CD4-positive, CD25-positive, alpha-beta regulatory T cell (primary cell): Measurements from ENCODE around the gene ATP2A3. TPM values are rescaled to one million over a fixed set of nuclear protein-coding genes. Genes with fewer than 3 reads are reported as not detected.

Source experiments
- ATAC-seq, 2 donors: fragments of 150-1000 bp; cut with Tn5 transposase; one replicate each; pipeline ENCODE4 v1.10.0; 2021; ENCODE audit warnings: low read depth in 2 of 2, moderate number of reproducible peaks in 2 of 2, moderate library complexity in 1 of 2
- DNase-seq, 3 donors: peaks; one replicate each; pipeline versions ENCODE4 v3.0.0 to v3.0.0-alpha.2; 2012 to 2022; ENCODE audit warnings: mixed read lengths in 1 of 3
- H3K27ac ChIP-seq: one replicate; pipeline ENCODE4 v1.7.0; 2013; ENCODE audit warnings: mild to moderate bottlenecking, low read length; ENCODE audit not compliant: insufficient read depth, poor library complexity, severe bottlenecking
- H3K27me3 ChIP-seq: one replicate; pipeline ENCODE4 v1.7.0; 2013; ENCODE audit warnings: low read length; ENCODE audit not compliant: control insufficient read depth, insufficient read depth
- H3K36me3 ChIP-seq: one replicate; pipeline ENCODE4 v1.7.0; 2013; ENCODE audit warnings: mild to moderate bottlenecking, low read length, moderate library complexity; ENCODE audit not compliant: control insufficient read depth, insufficient read depth
- H3K4me1 ChIP-seq: 2 replicates; pipeline ENCODE4 v1.7.0; 2013; ENCODE audit warnings: mild to moderate bottlenecking, low read length; ENCODE audit not compliant: insufficient read depth, control insufficient read depth, poor library complexity, severe bottlenecking
- H3K4me3 ChIP-seq: one replicate; pipeline ENCODE4 v1.7.0; 2013; ENCODE audit warnings: low read depth, mild to moderate bottlenecking, low read length, moderate library complexity
- H3K9me3 ChIP-seq, 2 experiments: 1 replicate in 1 of 2; 2 replicates in 1 of 2; pipeline ENCODE4 v1.7.0; 2013; ENCODE audit warnings: low read length in 2 of 2, mild to moderate bottlenecking in 1 of 2, moderate library complexity in 1 of 2; ENCODE audit not compliant: control insufficient read depth in 2 of 2
- H3K27ac Mint-ChIP-seq, 3 donors: one replicate each; pipeline ENCODE4 v1.8.0; 2020 to 2022; ENCODE audit warnings: mild to moderate bottlenecking in 3 of 3, mixed read lengths in 3 of 3, moderate library complexity in 2 of 3
- H3K27me3 Mint-ChIP-seq: one replicate; pipeline ENCODE4 v1.8.0; 2022; ENCODE audit warnings: mild to moderate bottlenecking, mixed read lengths
- H3K36me3 Mint-ChIP-seq: one replicate; pipeline ENCODE4 v1.8.0; 2020; ENCODE audit warnings: mixed read lengths
- H3K4me1 Mint-ChIP-seq, 4 donors: one replicate each; pipeline ENCODE4 v1.8.0; 2020 to 2022; ENCODE audit warnings: mixed read lengths in 4 of 4, mild to moderate bottlenecking in 1 of 4
- H3K4me3 Mint-ChIP-seq, 4 donors: one replicate each; pipeline ENCODE4 v1.8.0; 2020 to 2022; ENCODE audit warnings: mild to moderate bottlenecking in 4 of 4, mixed read lengths in 4 of 4, moderate library complexity in 3 of 4
- H3K9me3 Mint-ChIP-seq, 7 donors: one replicate each; pipeline ENCODE4 v1.8.0; 2020 to 2022; ENCODE audit warnings: mixed read lengths in 7 of 7, mild to moderate bottlenecking in 3 of 7, moderate library complexity in 2 of 7
- polyA plus RNA-seq, 4 donors: library from polyadenylated mRNA; unstranded; fragments of 300-500 nt; fragmentation: Illumina TruSeq; gene quantifications; one replicate each; pipeline ENCODE4 v1.2.3, GENCODE V29; 2021
- total RNA-seq: library from RNA; stranded (reverse); gene quantifications from one replicate; pipeline ENCODE4 v1.2.3, GENCODE V29; 2022

The ATP2A3 gene
- total and polyA plus RNA-seq, 5 donors from 2014 or later = 33.5 to 306 (median 43.8) TPM

DNA sequence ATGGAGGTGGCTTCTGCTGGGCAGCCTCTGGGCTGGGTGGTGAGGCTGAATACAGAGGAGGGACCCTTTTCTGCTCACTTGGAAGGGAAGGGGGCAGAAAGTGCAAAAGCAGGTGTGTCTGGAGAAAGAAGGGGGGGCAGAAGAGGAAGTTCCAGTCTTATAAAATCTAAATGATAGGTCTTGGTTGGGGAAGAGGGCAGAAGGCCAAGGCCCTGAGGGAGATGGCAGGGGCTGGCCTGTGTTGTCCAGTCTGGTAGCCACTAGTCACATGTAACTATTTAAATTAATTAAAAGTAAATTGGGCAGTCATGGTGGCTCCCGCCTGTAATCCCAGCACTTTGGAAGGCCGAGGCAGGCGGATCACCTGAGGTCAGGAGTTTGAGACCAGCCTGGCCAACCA is 68.9 kb downstream of the ATP2A3 start:
- ATAC-seq (no peak), DNase-seq (no peak)
- Histone ChIP-seq H3K36me3 (no peaks in the 10 kb centered on the region), H3K27ac (no peak overlapping the region), H3K4me1 (peaks cover 21% of the 10 kb centered on the region), H3K27me3 (no peaks in the 10 kb centered on the region), H3K9me3 (no peaks in the 10 kb centered on the region), H3K4me3 (no peak overlapping the region)
- no peaks in the 10 kb centered on the region for H3K36me3 Mint-ChIP-seq
- H3K4me3 Mint-ChIP-seq = peak overlapping the region in 2 of 4 donors; percentile 83 to 91
- no peaks in the 10 kb centered on the region for H3K27me3 Mint-ChIP-seq
- H3K27ac Mint-ChIP-seq = no peak overlapping the region
- H3K9me3 Mint-ChIP-seq = no peaks in the 10 kb centered on the region
- H3K4me1 Mint-ChIP-seq = peaks cover 0 to 28% (median 19%) of the 10 kb centered on the region in 4 donors

DNA sequence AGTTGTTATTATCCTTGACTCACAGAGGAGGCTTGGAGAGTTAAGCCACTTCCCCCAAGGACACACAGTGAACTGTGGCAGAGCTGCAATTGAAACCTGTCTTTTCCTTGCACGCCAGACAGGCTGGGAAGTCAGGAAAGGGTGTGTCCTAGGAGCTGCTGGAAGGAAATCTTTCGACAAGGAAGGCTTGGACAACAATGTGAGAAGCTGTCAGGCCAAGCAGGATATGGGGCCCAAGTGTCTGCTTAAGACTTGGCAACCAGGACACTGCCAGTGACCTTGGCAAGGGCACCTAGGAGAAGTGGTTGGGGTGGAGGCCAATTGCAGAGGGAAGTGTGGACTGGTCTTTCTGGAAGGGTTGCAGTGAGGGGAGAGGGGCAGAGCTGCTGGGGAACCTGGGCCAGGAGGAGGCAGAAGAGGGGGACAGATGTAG is 69.3 kb downstream of the ATP2A3 start:
- ATAC-seq = no peak
- H3K36me3 ChIP-seq = no peaks in the 10 kb centered on the region
- no peaks in the 10 kb centered on the region for H3K9me3 Mint-ChIP-seq
- peaks cover 21% of the 10 kb centered on the region for H3K4me1 ChIP-seq
- H3K4me3 Mint-ChIP-seq = peak overlapping the region in 3 of 4 donors; percentile 28 to 91 (median 83)
- no peak overlapping the region for H3K27ac Mint-ChIP-seq
- no peaks in the 10 kb centered on the region for H3K9me3 ChIP-seq
- peaks cover 0 to 28% (median 19%) of the 10 kb centered on the region in 4 donors for H3K4me1 Mint-ChIP-seq
- DNase-seq = no peak
- H3K4me3 ChIP-seq = no peak overlapping the region
- H3K27me3 Mint-ChIP-seq = no peaks in the 10 kb centered on the region
- no peaks in the 10 kb centered on the region for H3K27me3 ChIP-seq
- no peak overlapping the region for H3K27ac ChIP-seq
- H3K36me3 Mint-ChIP-seq = no peaks in the 10 kb centered on the region

DNA sequence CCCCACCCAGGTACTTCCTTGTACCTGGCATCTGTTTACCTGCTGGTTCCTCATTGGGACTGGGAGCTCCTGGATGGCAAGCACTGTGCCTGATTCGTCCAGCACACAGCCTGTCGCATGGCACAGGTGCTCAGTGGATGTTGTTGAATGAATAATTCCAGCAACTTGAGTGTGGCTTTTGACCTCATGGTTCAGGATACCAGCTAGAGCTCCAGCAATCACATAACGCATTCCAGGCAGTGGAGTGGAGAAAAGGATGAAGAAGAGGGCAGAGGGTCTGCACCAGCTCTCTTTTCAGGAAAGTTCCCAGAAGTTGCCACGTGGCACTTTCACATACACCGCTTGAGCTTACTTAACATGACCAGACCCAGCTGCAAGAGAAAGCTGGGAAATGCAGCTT is 70.0 kb downstream of the ATP2A3 start:
- Histone ChIP-seq H3K27ac (no peak overlapping the region), H3K4me1 (peaks cover 21% of the 10 kb centered on the region), H3K27me3 (no peaks in the 10 kb centered on the region), H3K36me3 (no peaks in the 10 kb centered on the region), H3K4me3 (no peak overlapping the region), H3K9me3 (no peaks in the 10 kb centered on the region)
- Mint-ChIP-seq H3K27me3 (no peaks in the 10 kb centered on the region), H3K9me3 (no peaks in the 10 kb centered on the region), H3K36me3 (no peaks in the 10 kb centered on the region), H3K27ac (peak overlapping the region; percentile 75 to 93 (median 86)), H3K4me3 (peak overlapping the region; percentile 8 to 91 (median 85)), H3K4me1 (peaks cover 0 to 28% (median 19%) of the 10 kb centered on the region in 4 donors)
- DNase-seq (no peak), ATAC-seq (no peak)

DNA sequence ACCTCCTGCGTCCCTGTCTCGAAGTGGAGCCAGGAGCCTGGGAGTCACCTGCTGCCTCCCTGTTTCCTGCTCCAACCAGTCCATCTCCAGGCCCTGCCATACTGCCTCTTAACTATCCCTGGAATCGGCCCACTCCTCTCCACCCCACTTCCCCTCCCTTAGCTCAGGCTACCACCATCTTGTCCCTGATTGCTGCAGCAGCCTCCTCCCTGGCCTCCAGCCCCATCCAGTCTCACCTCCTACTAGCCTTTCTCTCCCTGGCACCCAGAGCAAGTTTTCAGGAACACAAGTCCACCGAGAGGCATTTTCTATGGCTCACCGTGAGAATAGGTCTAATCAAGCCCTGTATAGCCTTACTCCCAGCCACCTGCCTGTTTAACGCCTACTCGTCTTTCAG is 70.5 kb downstream of the ATP2A3 start:
- Histone ChIP-seq H3K27me3 (no peaks in the 10 kb centered on the region), H3K4me1 (peaks cover 21% of the 10 kb centered on the region), H3K4me3 (peak overlapping the region; percentile 41), H3K9me3 (no peaks in the 10 kb centered on the region), H3K36me3 (no peaks in the 10 kb centered on the region), H3K27ac (peak overlapping the region; percentile 70)
- no peaks in the 10 kb centered on the region for H3K27me3 Mint-ChIP-seq
- peak overlapping the region; percentile 75 to 93 (median 86) for H3K27ac Mint-ChIP-seq
- H3K36me3 Mint-ChIP-seq = no peaks in the 10 kb centered on the region
- DNase-seq (no peak), ATAC-seq (no peak)
- H3K9me3 Mint-ChIP-seq = no peaks in the 10 kb centered on the region
- H3K4me3 Mint-ChIP-seq = peak overlapping the region; percentile 51 to 91 (median 85)
- H3K4me1 Mint-ChIP-seq = peaks cover 0 to 30% (median 19%) of the 10 kb centered on the region in 4 donors

DNA sequence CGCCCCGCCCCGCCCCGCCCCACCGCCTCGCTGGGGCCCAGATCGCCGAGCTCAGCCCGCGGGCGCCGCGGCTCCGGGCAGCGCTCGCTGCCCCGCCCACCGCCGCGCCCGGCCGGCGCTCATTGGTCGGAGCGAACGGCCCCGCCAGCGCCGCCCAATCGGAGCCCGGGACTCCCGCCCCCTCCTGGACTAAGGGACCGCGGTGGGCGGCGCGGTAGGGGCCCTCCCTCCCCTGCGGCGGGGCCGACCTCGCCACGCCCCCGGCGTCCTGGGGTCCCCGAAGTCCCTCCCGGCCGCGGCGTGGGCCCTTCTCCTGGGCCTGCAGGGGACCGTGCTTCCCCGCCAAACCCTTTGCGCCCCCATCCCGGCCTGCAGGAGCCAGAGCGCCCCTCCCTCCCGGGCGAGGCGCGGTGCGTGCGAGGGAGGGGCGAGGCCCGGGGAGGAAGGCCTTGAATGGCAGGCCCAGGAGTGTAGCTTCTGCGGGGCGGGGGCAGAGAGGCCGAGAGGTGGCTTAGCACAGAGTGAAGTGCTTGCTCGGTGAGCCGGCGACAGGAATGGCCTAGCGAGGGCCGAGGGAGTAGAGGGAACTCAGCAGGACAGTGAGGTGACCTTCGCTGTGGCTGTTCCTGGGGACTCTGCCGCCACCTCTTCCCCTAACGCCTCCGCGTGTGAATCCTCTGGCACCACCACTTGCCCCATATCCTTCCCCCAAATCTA is 71.1 kb downstream of the ATP2A3 start, which contains the start of gene CAMKK1:
CAMKK1 (minus strand) TSS at position 51 of the 717 bp plus-strand sequence. CDS start 7,366 bp downstream, outside the sequence.
- H3K36me3 Mint-ChIP-seq = no peaks in the 10 kb centered on the region
- H3K9me3 Mint-ChIP-seq = no peaks in the 10 kb centered on the region
- ATAC-seq = peak; percentile 83 to 84
- peaks cover 0 to 30% (median 19%) of the 10 kb centered on the region in 4 donors for H3K4me1 Mint-ChIP-seq
- peak within 1 kb of the TSS; percentile 70 for H3K27ac ChIP-seq
- no peaks in the 10 kb centered on the region for H3K27me3 ChIP-seq
- peak within 1 kb of the TSS; percentile 41 for H3K4me3 ChIP-seq
- H3K27me3 Mint-ChIP-seq = no peaks in the 10 kb centered on the region
- no peaks in the 10 kb centered on the region for H3K36me3 ChIP-seq
- peak; percentile 84 to 91 (median 88) for DNase-seq
- no peaks in the 10 kb centered on the region for H3K9me3 ChIP-seq
- peak within 1 kb of the TSS; percentile 84 to 91 (median 90) for H3K4me3 Mint-ChIP-seq
- H3K27ac Mint-ChIP-seq = peak within 1 kb of the TSS; percentile 86 to 93 (median 90)
- H3K4me1 ChIP-seq = peaks cover 23% of the 10 kb centered on the region

DNA sequence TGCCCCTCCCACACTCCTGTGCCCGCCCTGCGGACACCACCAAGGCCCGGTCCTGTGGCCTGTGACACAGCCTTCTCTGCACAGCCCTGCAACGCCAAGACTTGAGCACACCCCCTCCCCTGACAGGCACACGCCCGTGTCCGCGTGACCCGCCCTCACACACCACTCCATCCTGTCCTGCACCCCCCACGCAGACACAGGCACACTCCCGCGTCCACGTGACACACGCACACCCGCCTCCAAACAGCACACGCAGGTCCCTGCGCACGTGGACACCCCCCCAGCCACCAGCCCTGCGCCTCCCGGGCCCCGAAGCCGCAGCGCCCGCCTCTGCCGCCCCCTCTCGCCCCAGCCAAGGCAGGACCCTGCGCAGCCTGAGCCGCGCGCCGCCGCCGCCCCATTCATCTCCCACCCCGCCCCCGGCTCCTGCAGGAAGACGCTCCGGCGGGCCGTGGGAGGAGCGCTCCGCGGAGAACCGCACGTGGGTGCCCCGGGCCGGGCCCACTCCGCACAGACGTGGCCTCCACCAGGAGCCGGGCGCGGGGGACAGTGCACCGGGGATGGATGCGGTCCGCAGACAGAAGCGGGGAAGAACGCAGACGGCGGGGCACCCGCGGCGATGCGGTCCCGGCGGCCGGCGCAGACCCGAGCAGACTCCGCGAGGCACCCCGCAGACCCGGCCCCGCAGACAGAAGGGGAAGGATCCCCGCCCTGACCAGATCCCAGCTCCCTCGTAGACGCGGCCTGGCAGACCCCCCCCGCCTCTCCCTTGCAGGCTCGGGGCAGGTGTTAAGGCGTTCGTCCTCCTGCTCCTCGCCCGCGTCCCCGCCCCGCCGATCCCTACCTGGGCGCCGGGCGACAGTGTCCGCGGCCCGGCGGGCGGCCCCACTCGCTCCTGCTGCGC is 71.9 kb downstream of the ATP2A3 start:
- Histone ChIP-seq H3K4me3 (no peak overlapping the region), H3K27me3 (no peaks in the 10 kb centered on the region), H3K9me3 (no peaks in the 10 kb centered on the region), H3K27ac (peak overlapping the region; percentile 66), H3K4me1 (peaks cover 31% of the 10 kb centered on the region), H3K36me3 (no peaks in the 10 kb centered on the region)
- H3K4me3 Mint-ChIP-seq = peak overlapping the region; percentile 83 to 91 (median 87)
- peak overlapping the region; percentile 48 to 91 (median 90) for H3K27ac Mint-ChIP-seq
- peaks cover 0 to 36% (median 23%) of the 10 kb centered on the region in 4 donors for H3K4me1 Mint-ChIP-seq
- DNase-seq (peak; percentile 82 to 86 (median 85)), ATAC-seq (peak; percentile 65 to 67)
- peaks cover under 1% of the 10 kb centered on the region for H3K27me3 Mint-ChIP-seq
- no peaks in the 10 kb centered on the region for H3K9me3 Mint-ChIP-seq
- H3K36me3 Mint-ChIP-seq = no peaks in the 10 kb centered on the region

DNA sequence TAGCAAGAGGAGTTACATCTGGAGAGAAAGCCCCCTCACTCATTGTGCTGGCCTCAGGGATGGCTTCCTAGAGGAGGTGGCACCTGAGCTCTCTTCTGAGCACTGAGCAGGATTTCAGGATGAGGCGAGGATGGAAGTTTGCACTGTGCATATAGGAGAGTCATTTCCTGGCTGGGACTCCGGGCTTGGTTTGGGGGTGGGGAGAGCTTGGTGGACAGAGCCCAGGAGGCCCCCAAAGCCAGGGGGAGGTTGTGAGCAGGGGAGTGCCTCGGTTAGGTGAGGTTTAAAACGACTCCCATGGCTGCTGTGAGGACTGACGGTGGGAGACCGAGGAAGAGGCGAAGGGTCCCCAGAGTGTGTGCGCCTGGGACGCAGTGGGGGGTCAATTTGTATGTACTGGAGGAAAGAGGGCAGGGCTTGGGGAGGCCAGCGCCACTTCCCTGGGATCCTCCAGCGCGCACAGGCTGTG is 72.6 kb downstream of the ATP2A3 start:
- Mint-ChIP-seq H3K4me1 (peaks cover 0 to 43% (median 30%) of the 10 kb centered on the region in 4 donors), H3K9me3 (no peaks in the 10 kb centered on the region), H3K27ac (peak overlapping the region; percentile 49 to 91 (median 90)), H3K36me3 (no peaks in the 10 kb centered on the region), H3K27me3 (peaks cover 4% of the 10 kb centered on the region), H3K4me3 (peak overlapping the region; percentile 83 to 91 (median 87))
- DNase-seq = no peak
- H3K27me3 ChIP-seq = no peaks in the 10 kb centered on the region
- no peaks in the 10 kb centered on the region for H3K36me3 ChIP-seq
- no peak for ATAC-seq
- peak overlapping the region; percentile 29 for H3K27ac ChIP-seq
- no peaks in the 10 kb centered on the region for H3K9me3 ChIP-seq
- peaks cover 38% of the 10 kb centered on the region for H3K4me1 ChIP-seq
- H3K4me3 ChIP-seq = no peak overlapping the region
